DOHH2 (cell line): ENCODE data around the gene ANKRD34A.

ENCODE experiments used
- H3F3A ChIP-seq: fragments of 200-600 bp; sonication (generic), shearing (Covaris generic); 2 replicates; pipeline ENCODE4 v1.6.0; 2016; ENCODE audit warnings: antibody characterized with exemption, mild to moderate bottlenecking; ENCODE audit not compliant: control insufficient read depth, insufficient read depth
- H3K27ac ChIP-seq: fragments of 200-600 bp; sonication (generic); 2 replicates; pipeline ENCODE4 v1.5.1; 2014; ENCODE audit warnings: low read depth, mild to moderate bottlenecking, low read length, moderate library complexity
- H3K27me3 ChIP-seq: fragments of 200-600 bp; sonication (generic); 2 replicates; pipeline ENCODE4 v1.6.1; 2014; ENCODE audit warnings: mild to moderate bottlenecking, low read length, mixed read lengths; ENCODE audit not compliant: control insufficient read depth
- H3K36me3 ChIP-seq: fragments of 200-600 bp; sonication (generic); 2 replicates; pipeline ENCODE4 v1.6.1; 2014; ENCODE audit warnings: mild to moderate bottlenecking, low read length, moderate library complexity, mixed read lengths; ENCODE audit not compliant: control insufficient read depth
- H3K4me1 ChIP-seq: fragments of 200-600 bp; sonication (generic); 2 replicates; pipeline ENCODE4 v1.6.1; 2014; ENCODE audit warnings: mild to moderate bottlenecking, low read length, mixed read lengths; ENCODE audit not compliant: control insufficient read depth
- H3K4me2 ChIP-seq: fragments of 200-600 bp; sonication (generic); 2 replicates; pipeline ENCODE4 v1.6.0; 2014; ENCODE audit warnings: mild to moderate bottlenecking, low read length, moderate library complexity
- H3K4me3 ChIP-seq: fragments of 200-600 bp; sonication (generic); 2 replicates; pipeline ENCODE4 v1.5.1; 2014; ENCODE audit warnings: mild to moderate bottlenecking, low read length, mixed read lengths
- H3K79me2 ChIP-seq: fragments of 200-600 bp; sonication (generic); 2 replicates; pipeline ENCODE4 v1.6.1; 2014; ENCODE audit warnings: mild to moderate bottlenecking, low read length, mixed read lengths; ENCODE audit not compliant: control insufficient read depth
- H3K9me2 ChIP-seq: fragments of 200-600 bp; sonication (generic); replicated peaks from 2 replicates; pipeline ENCODE4 v1.6.1; 2014; ENCODE audit warnings: mild to moderate bottlenecking, low read length, mixed read lengths; ENCODE audit not compliant: control insufficient read depth
- H3K9me3 ChIP-seq: fragments of 200-600 bp; sonication (generic); 2 replicates; pipeline ENCODE4 v1.6.1; 2014; ENCODE audit warnings: antibody characterized with exemption, low read length, mixed read lengths; ENCODE audit not compliant: control insufficient read depth, insufficient read depth
- H4K20me1 ChIP-seq: fragments of 200-600 bp; sonication (generic); 2 replicates; pipeline ENCODE4 v1.6.0; 2014; ENCODE audit warnings: low read depth, mild to moderate bottlenecking, antibody characterized with exemption, low read length, moderate library complexity; ENCODE audit not compliant: control insufficient read depth, insufficient read depth
- EZH2phosphoT487 ChIP-seq: fragments of 200-600 bp; sonication (generic); IDR thresholded peaks from 2 replicates; pipeline ENCODE4 v1.6.1; 2017; ENCODE audit warnings: borderline replicate concordance, mild to moderate bottlenecking, antibody characterized with exemption, low read length, moderate library complexity, mixed read lengths
- TF ChIP-seq, protein P1 (sequence below): fragments of 200-600 bp; sonication (generic); IDR thresholded peaks from one replicate; pipeline ENCODE4 v1.5.1; 2014; ENCODE audit warnings: antibody characterized with exemption, mild to moderate bottlenecking, low read depth, low read length; ENCODE audit not compliant: poor library complexity, severe bottlenecking

The ANKRD34A gene

DNA sequence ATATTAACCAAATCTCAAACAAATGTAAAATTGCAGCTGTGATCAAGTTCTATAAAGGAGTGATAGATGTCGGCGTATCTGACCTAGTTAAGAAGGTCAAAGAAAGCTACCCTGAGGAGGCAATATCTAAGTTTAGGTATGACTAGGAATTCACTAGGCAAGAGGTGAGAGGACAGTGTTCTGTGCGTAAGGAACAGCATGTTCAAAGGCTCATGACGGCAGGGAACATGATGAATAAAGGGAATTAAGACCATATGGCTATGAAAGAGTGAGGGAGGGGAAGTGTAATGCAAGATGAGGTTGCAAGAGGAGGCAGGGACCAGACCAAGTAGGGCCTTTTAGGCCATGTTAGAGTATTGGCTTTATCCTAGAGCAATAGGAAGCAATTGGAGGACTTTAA, 15.2 kb downstream of the ANKRD34A start:
- no peak overlapping the region for H3K27ac ChIP-seq
- H4K20me1 ChIP-seq = no peaks in the 10 kb centered on the region
- TF ChIP-seq EZH2phosphoT487 = no peak
- TF ChIP-seq, protein P1, sequence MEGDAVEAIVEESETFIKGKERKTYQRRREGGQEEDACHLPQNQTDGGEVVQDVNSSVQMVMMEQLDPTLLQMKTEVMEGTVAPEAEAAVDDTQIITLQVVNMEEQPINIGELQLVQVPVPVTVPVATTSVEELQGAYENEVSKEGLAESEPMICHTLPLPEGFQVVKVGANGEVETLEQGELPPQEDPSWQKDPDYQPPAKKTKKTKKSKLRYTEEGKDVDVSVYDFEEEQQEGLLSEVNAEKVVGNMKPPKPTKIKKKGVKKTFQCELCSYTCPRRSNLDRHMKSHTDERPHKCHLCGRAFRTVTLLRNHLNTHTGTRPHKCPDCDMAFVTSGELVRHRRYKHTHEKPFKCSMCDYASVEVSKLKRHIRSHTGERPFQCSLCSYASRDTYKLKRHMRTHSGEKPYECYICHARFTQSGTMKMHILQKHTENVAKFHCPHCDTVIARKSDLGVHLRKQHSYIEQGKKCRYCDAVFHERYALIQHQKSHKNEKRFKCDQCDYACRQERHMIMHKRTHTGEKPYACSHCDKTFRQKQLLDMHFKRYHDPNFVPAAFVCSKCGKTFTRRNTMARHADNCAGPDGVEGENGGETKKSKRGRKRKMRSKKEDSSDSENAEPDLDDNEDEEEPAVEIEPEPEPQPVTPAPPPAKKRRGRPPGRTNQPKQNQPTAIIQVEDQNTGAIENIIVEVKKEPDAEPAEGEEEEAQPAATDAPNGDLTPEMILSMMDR = no peak
- no peaks in the 10 kb centered on the region for H3K9me2 ChIP-seq
- H3K27me3 ChIP-seq = no peaks in the 10 kb centered on the region
- no peaks in the 10 kb centered on the region for H3K9me3 ChIP-seq
- H3K79me2 ChIP-seq = peaks cover 37% of the 10 kb centered on the region
- no peaks in the 10 kb centered on the region for H3K4me1 ChIP-seq
- no peak overlapping the region for H3K4me2 ChIP-seq
- no peak overlapping the region for H3K4me3 ChIP-seq
- H3K36me3 ChIP-seq = peaks cover 27% of the 10 kb centered on the region
- H3F3A ChIP-seq = no peaks in the 10 kb centered on the region

DNA sequence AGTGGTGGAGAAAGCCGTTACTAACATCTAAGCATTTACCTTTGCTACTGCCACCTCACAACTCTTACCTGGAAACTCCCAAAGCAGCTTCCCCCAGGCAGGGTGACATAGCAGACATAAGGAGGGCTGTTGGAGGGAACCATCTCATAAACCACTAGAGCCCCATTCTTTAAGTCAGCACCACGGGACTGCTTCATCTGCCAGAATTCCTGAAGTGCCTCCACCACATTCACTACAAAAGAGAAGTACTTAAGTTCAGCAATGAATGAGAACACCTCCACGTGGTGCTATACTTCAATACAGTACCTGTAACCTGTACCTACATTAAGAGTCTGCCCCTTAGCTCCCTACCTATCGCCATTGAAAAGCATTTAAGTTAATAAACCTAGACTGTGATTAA, 16.8 kb downstream of the ANKRD34A start:
- Histone ChIP-seq H3K27ac (no peak overlapping the region), H3K4me3 (no peak overlapping the region), H3K79me2 (peaks cover 22% of the 10 kb centered on the region), H4K20me1 (no peaks in the 10 kb centered on the region), H3F3A (no peaks in the 10 kb centered on the region), H3K9me3 (no peaks in the 10 kb centered on the region), H3K9me2 (no peaks in the 10 kb centered on the region), H3K27me3 (no peaks in the 10 kb centered on the region), H3K4me1 (no peaks in the 10 kb centered on the region), H3K4me2 (no peak overlapping the region), H3K36me3 (peaks cover 28% of the 10 kb centered on the region)
- TF ChIP-seq, protein P1 = no peak
- TF ChIP-seq EZH2phosphoT487 = no peak

DNA sequence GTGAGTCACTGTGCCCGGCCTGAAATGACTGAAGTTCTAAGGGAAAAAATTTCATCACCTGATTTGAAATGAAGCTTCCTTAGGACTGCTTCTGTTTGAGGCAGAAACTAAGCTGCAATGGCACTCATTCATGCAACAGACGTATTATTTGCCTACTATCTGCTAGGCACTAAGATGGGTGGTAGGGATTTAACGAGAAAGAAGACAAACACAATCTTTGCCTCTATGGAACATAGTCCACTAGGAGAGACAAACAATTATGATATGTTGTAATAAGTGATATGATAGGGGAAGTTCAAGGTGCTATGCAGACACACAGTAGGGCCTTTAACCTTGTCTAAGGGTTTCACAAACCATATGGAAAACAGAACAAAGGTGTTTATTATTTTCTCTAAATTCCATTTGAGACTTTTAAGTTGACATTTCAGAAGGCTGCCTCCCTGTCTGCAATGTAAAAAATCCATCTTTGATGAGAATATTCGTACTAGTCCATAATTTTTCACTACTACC, 17.8 kb downstream of the ANKRD34A start:
- Histone ChIP-seq H3K9me3 (no peaks in the 10 kb centered on the region), H3K4me3 (no peak overlapping the region), H3K27ac (no peak overlapping the region), H4K20me1 (no peaks in the 10 kb centered on the region), H3K27me3 (no peaks in the 10 kb centered on the region), H3K4me1 (no peaks in the 10 kb centered on the region), H3K9me2 (no peaks in the 10 kb centered on the region), H3K4me2 (no peak overlapping the region), H3K79me2 (peaks cover 15% of the 10 kb centered on the region), H3F3A (no peaks in the 10 kb centered on the region), H3K36me3 (peaks cover 36% of the 10 kb centered on the region)
- no peak for TF ChIP-seq EZH2phosphoT487
- TF ChIP-seq, protein P1 = no peak

DNA sequence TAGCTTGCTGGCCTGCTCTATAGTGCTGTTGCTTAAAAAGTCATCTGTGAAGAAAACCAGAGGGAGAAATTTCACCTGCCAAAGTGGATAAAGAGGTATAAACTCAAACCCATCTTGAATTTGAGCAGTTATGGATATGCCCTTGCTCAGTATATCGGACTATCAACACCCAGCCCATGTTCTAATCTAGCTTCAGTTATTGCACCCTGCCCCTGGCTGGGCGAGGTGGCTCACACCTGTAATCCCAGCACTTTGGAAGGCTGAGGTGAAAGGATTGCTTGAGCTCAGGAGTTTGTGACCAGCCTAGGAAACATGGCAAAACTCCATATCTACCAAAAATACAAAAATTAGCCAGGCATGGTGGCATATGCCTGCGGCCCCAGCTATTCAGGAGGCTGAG, 19.8 kb downstream of the ANKRD34A start:
- Histone ChIP-seq H3K79me2 (peaks cover 10% of the 10 kb centered on the region), H3K27ac (no peak overlapping the region), H3K4me3 (no peak overlapping the region), H3F3A (no peaks in the 10 kb centered on the region), H3K9me3 (no peaks in the 10 kb centered on the region), H3K9me2 (no peaks in the 10 kb centered on the region), H3K36me3 (peaks cover 39% of the 10 kb centered on the region), H3K4me1 (no peaks in the 10 kb centered on the region), H4K20me1 (no peaks in the 10 kb centered on the region), H3K27me3 (no peaks in the 10 kb centered on the region), H3K4me2 (no peak overlapping the region)
- TF ChIP-seq, protein P1 = no peak
- TF ChIP-seq EZH2phosphoT487 = no peak
